GM19023 (cell line): ENCODE data around the gene SELP.
"Not testable (repeated sequence)": the region's sequence is repeated elsewhere in the genome, so short reads cannot be mapped to it uniquely, and the experiment has no call there.

Experiments
- ATAC-seq: cut with Tn5 transposase; IDR thresholded peaks from one replicate; pipeline ENCODE4 v1.9.1; 2021; ENCODE audit warnings: mild to moderate bottlenecking, moderate library complexity; ENCODE audit not compliant: unreplicated experiment

SELP gene

GRCh38 chr1:169630006-169630405 is at the start of gene SELP:
SELP (minus strand) TSS chr1:169630124; CDS start chr1:169630074, 50 bp downstream.
- no peak for ATAC-seq

GRCh38 chr1:169679692-169680091 is 49.8 kb upstream of the SELP start:
- ATAC-seq: no peak

- no peak for ATAC-seq
Observed at GRCh38 chr1:169676001-169676400, 46.1 kb upstream of the SELP start.

GRCh38 chr1:169670836-169671235 is 40.9 kb upstream of the SELP start:
- no peak for ATAC-seq

DNA sequence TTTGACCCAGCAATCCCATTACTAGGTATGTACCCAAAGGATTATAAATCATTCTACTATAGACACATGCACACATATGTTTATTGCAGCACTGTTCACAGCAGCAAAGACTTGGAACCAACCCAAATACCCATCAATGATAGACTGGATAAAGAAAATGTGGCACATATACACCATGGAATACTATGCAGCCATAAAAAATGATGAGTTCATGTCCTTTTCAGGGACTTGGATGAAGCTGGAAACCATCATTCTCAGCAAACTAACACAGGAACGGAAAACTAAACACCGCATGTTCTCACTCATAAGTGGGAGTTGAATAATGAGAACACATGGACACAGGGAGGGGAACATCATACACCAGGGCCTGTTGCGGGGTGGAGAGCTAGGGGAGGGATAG is 40.3 kb upstream of the SELP start:
- not testable (repeated sequence) for ATAC-seq

GRCh38 chr1:169667699-169668596 is 38.0 kb upstream of the SELP start:
- ATAC-seq: not testable (repeated sequence)

DNA sequence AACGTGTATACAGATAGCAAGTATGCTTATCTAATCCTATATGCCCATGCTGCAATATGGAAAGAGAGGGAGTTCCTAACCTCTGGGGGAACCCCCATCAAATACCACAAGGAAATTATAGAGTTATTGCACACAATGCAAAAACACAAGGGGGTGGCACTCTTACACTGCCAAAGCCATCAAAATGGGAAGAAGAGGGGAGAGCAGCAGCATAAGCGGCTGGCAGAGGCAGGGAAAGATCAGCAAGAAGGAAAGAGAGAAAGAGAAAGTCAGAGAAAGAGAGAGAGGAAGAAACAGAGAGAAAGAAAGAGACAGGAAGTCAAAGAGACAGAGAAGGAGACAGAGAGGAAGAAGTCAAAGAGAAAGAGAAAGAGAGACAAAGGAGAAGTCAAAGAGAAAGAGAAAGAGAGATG is 37.3 kb upstream of the SELP start:
- ATAC-seq: not testable (repeated sequence)

GRCh38 chr1:169662680-169663079 is 32.8 kb upstream of the SELP start:
- ATAC-seq: not testable (repeated sequence)

- not testable (repeated sequence) for ATAC-seq
Observed at GRCh38 chr1:169661066-169661465, 31.1 kb upstream of the SELP start.

GRCh38 chr1:169658777-169659176 is 28.9 kb upstream of the SELP start:
- ATAC-seq: not testable (repeated sequence)

DNA sequence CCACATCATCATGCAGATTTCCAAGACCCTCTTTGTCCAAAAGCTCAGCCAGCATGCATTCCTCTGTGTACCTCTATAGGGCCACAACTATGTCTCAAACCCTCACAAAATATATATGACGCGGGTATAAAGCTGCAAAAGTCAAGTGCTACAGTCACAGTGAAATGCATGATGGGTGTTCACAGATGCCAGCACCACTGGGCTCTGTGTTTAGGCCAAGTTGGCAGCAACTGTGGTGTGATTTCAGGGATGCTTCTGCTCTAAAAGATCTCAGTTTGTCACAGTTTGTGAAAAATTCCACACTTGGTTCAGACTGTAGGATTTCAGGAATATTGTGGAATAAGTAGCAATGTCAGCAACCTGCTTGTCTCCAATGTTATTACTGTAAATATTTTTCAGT is 23.9 kb upstream of the SELP start:
- no peak for ATAC-seq

- ATAC-seq: no peak
Observed at GRCh38 chr1:169651035-169651434, 21.1 kb upstream of the SELP start.

DNA sequence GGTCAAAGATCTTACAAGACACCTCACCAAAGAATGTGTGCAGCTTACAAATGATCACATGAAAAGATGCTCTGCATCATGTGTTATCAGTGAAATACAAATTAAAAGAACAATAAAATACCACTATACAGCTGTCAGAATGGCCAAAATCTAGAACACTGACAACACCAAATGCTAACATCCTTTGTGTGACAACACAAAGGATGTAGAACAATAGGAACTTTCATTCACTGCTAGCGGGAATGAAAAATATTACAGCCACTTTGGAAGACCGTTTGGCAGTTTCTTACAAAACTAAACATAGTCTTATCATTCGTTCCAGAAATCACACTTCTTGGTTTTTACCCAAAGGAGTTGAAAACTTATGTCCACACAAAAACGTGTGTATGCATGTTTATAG is 20.6 kb upstream of the SELP start:
- no peak for ATAC-seq

GRCh38 chr1:169648709-169649108 is 18.8 kb upstream of the SELP start:
- no peak for ATAC-seq

GRCh38 chr1:169648187-169648586 is 18.3 kb upstream of the SELP start:
- no peak for ATAC-seq

- no peak for ATAC-seq
Observed at GRCh38 chr1:169647512-169647911, 17.6 kb upstream of the SELP start.

DNA sequence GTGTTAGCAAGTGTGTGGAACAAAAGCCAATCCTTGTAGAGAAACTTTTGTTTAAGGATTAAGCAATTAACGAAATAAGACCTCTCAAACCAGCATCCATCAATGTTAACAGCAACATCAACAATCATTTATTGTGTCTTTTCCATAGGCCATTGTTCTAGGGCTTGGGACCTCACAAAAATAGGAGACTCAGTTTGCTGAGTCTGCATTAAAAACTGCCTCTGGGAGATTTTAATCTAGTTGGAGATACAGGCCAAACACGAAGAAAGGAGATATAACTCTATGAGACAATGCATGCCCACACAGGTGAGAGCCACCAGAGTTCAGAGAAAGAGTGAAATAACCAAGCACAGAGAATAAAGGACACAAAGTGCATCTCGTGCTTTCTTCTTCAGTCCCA is 14.4 kb upstream of the SELP start:
- no peak for ATAC-seq

DNA sequence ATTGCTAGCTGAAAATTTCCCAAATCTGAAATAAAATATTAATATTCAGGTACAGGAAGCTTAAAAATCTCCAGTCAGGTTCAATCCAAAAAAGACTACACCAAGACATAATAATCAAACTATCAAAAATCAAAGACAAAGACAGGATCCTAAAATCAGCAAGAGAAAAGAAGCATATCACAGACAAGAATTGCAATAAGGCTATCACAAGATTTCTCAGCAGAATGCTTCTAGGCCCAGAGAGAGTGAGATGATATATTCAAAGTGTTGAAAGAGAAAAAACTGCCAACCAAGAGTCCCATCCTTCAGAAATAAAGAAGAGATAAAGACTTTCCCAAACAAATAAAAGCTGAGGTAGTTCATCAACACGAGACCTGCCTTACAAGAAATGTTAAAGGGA is 5.0 kb upstream of the SELP start:
- ATAC-seq: no peak

DNA sequence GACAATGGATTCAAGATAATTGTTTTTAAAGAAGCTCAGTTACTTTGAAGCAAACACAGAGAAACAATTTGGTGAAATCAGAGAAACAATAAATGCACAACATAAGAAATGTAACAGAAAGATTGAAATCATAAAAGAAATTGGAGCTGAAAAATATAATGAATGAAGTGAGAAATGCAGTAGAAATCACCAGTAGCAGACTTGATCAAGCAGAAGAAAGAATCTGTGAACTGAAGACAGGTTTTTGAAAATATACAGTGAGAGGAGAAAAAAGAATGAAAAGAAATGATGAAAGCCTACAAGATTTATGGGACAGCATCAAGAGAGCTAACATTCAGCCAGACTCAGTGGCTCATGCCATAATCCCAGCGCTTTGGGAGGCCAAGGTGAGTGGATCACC is 4.2 kb upstream of the SELP start:
- ATAC-seq: no peak

DNA sequence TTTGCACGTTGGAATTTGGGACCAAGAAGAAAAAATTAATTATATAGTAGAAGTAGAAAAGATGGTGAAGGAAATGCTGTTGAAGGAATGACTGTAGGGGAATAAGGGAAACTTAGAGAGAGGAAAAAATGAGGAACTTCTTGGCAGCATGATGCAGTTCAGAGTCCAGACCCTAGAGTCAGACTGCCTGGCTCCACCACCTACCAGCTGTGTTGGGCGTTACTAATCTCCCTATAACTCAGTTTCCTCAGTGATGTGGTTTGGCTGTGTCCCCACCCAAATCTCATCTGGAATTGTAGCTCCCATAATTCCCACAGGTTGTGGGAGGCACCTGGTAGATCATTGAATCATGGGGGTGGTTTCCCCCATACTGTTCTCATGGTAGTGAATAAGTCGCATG is 1.3 kb upstream of the SELP start:
- no peak for ATAC-seq

GRCh38 chr1:169624912-169625311 is 5.0 kb downstream of the SELP start:
- ATAC-seq: no peak

GRCh38 chr1:169624122-169624521 is 5.8 kb downstream of the SELP start:
- no peak for ATAC-seq
